Measurements from ENCODE around the gene HOXD4. TPM values are rescaled to one million over a fixed set of nuclear protein-coding genes. Genes with fewer than 3 reads are reported as not detected.

The HOXD4 gene
- total and polyA plus RNA-seq, 4 experiments from 2014 or later, result not detected

GRCh38 chr2:176105078-176105729 lies 46.1 kb upstream of the HOXD4 start:
- Mint-ChIP-seq H3K4me3 (peak overlapping the region in 4 of 8 donors; percentile 7 to 79 (median 52)), H3K4me1 (peaks cover 10 to 44% (median 28%) of the 10 kb centered on the region in 4 donors), H3K27me3 (peaks cover 78 to 79% of the 10 kb centered on the region in 2 donors), H3K27ac (peak overlapping the region in 2 of 7 donors; percentile 30 to 75), H3K36me3 (no peaks in the 10 kb centered on the region), H3K9me3 (peaks cover 0 to 25% (median 16%) of the 10 kb centered on the region in 8 donors)
- CTCF ChIA-PET (ENCODE audit: partially characterized antibody), result no interaction called here
- Histone ChIP-seq H3K27ac (ENCODE audit: low read depth, low read length) (no peak overlapping the region), H3K4me3 (ENCODE audit: low read length in 2 of 2) (no peak overlapping the region), H3K27me3 (ENCODE audit: insufficient read depth, low read length) (peaks cover 70% of the 10 kb centered on the region), H3K4me1 (ENCODE audit: insufficient read depth, low read length) (peaks cover 4% of the 10 kb centered on the region), H3K36me3 (ENCODE audit: insufficient read depth, low read length) (no peaks in the 10 kb centered on the region), H3K9me3 (ENCODE audit: control insufficient read depth in 1 of 2, low read length in 2 of 2) (no peaks in the 10 kb centered on the region)
- DNase-seq, result no peak
- POLR2A ChIA-PET (ENCODE audit: partially characterized antibody), result no interaction called here
- intact Hi-C loops (cut with micrococcal nuclease), result no loop called here

DNA sequence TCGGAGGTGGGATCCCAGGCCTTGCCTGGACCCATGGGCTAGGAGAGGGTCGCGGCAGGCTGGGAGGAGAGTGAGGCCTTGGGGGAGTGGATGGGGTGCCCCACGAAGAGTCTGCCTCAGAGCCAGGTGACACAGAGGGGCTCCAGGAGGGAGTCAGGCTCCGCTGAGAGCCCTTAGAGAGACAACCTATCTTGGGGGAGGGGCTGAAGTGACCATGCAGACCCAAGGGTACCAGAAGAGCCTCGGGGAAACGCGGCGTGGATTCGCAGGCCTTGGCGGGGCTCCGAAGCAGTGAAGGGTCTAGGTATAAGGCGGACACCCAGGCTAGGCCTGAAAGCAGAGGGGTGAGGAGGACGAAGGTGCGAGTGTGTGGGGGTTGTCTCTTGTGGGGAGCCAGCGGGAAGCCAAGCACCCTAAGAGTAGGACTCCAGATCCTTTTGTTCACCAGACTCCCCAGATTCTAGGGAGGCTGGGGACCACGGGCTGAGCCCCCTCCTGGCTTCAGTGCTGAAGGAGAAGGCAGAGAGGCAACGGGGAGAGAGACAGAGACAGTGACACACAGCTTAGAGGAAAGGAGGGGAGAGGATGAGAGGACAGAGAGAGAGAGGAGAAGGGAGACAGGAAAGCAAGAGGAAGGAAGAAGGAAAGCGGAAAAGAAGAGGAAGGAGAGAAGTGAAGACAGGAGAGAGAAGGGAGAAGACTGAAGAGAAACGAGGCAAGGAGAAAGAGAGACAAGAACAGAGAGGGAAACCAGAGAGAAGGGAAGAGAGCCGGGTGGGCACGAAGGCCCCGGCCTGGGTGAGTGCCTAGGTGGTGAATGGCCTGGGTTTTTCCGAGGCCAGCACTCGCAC lies 45.4 kb upstream of the HOXD4 start:
- intact Hi-C loops (cut with micrococcal nuclease), result no loop called here
- no peaks in the 10 kb centered on the region for H3K9me3 ChIP-seq (ENCODE audit: control insufficient read depth in 1 of 2, low read length in 2 of 2)
- no peak overlapping the region for H3K4me3 ChIP-seq (ENCODE audit: low read length in 2 of 2)
- ChIA-PET CTCF (ENCODE audit: partially characterized antibody) (no interaction called here), POLR2A (ENCODE audit: partially characterized antibody) (no interaction called here)
- H3K27ac ChIP-seq (ENCODE audit: low read depth, low read length), result no peak overlapping the region
- H3K4me1 ChIP-seq (ENCODE audit: insufficient read depth, low read length), result peaks cover 4% of the 10 kb centered on the region
- DNase-seq, result no peak
- peaks cover 73% of the 10 kb centered on the region for H3K27me3 ChIP-seq (ENCODE audit: insufficient read depth, low read length)
- Mint-ChIP-seq H3K36me3 (no peaks in the 10 kb centered on the region), H3K4me3 (peak overlapping the region; percentile 63 to 84 (median 77)), H3K4me1 (peaks cover 10 to 44% (median 28%) of the 10 kb centered on the region in 4 donors), H3K9me3 (peaks cover 0 to 22% (median 17%) of the 10 kb centered on the region in 8 donors), H3K27ac (peak overlapping the region in 4 of 7 donors; percentile 12 to 93 (median 78)), H3K27me3 (peaks cover 77 to 78% of the 10 kb centered on the region in 2 donors)
- H3K36me3 ChIP-seq (ENCODE audit: insufficient read depth, low read length), result no peaks in the 10 kb centered on the region

GRCh38 chr2:176106581-176107539 lies 44.5 kb upstream of the HOXD4 start, which contains the start of gene HOXD11:
Gene HOXD11, plus strand, starts transcription at chr2:176107280. Its CDS starts 76 bp downstream, at chr2:176107356.
- Mint-ChIP-seq H3K4me1 (peaks cover 10 to 48% (median 28%) of the 10 kb centered on the region in 4 donors), H3K27ac (peak within 1 kb of the TSS in 4 of 7 donors; percentile 12 to 93 (median 79)), H3K9me3 (peaks cover 0 to 28% (median 22%) of the 10 kb centered on the region in 8 donors), H3K27me3 (peaks cover 76 to 78% of the 10 kb centered on the region in 2 donors), H3K4me3 (peak within 1 kb of the TSS; percentile 63 to 84 (median 77)), H3K36me3 (no peaks in the 10 kb centered on the region)
- H3K4me1 ChIP-seq (ENCODE audit: insufficient read depth, low read length), result peaks cover 10% of the 10 kb centered on the region
- H3K36me3 ChIP-seq (ENCODE audit: insufficient read depth, low read length), result no peaks in the 10 kb centered on the region
- DNase-seq, result no peak
- H3K9me3 ChIP-seq (ENCODE audit: control insufficient read depth in 1 of 2, low read length in 2 of 2), result no peaks in the 10 kb centered on the region
- no peak within 1 kb of the TSS for H3K27ac ChIP-seq (ENCODE audit: low read depth, low read length)
- H3K27me3 ChIP-seq (ENCODE audit: insufficient read depth, low read length), result peaks cover 77% of the 10 kb centered on the region
- ChIA-PET POLR2A (ENCODE audit: partially characterized antibody) (no interaction called here), CTCF (ENCODE audit: partially characterized antibody) (no interaction called here)
- intact Hi-C loops (cut with micrococcal nuclease), result no loop called here
- H3K4me3 ChIP-seq (ENCODE audit: low read length in 2 of 2), result no peak within 1 kb of the TSS

DNA sequence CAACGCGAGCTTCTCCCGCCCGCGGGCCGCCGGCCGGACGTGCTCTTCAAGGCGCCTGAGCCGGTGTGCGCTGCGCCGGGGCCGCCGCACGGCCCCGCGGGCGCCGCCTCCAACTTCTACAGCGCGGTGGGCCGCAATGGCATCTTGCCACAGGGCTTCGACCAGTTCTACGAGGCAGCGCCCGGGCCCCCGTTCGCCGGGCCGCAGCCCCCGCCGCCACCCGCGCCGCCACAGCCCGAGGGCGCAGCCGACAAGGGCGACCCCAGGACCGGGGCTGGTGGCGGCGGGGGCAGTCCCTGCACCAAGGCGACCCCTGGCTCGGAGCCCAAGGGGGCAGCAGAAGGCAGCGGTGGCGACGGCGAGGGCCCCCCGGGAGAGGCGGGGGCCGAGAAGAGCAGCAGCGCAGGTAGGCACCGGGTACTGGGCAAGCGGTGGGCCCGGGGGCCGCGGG lies 43.6 kb upstream of the HOXD4 start:
- Mint-ChIP-seq H3K27me3 (peaks cover 73 to 76% of the 10 kb centered on the region in 2 donors), H3K4me1 (peaks cover 10 to 48% (median 28%) of the 10 kb centered on the region in 4 donors), H3K4me3 (no peak overlapping the region), H3K27ac (peak overlapping the region in 1 of 7 donors; percentile 63), H3K9me3 (peaks cover 0 to 28% (median 21%) of the 10 kb centered on the region in 8 donors), H3K36me3 (no peaks in the 10 kb centered on the region)
- Histone ChIP-seq H3K4me1 (ENCODE audit: insufficient read depth, low read length) (peaks cover 10% of the 10 kb centered on the region), H3K27me3 (ENCODE audit: insufficient read depth, low read length) (peaks cover 77% of the 10 kb centered on the region), H3K9me3 (ENCODE audit: control insufficient read depth in 1 of 2, low read length in 2 of 2) (no peaks in the 10 kb centered on the region), H3K36me3 (ENCODE audit: insufficient read depth, low read length) (no peaks in the 10 kb centered on the region), H3K4me3 (ENCODE audit: low read length in 2 of 2) (no peak overlapping the region), H3K27ac (ENCODE audit: low read depth, low read length) (no peak overlapping the region)
- intact Hi-C loops (cut with micrococcal nuclease), result no loop called here
- POLR2A ChIA-PET (ENCODE audit: partially characterized antibody), result no interaction called here
- CTCF ChIA-PET (ENCODE audit: partially characterized antibody), result no interaction called here
- DNase-seq, result no peak

DNA sequence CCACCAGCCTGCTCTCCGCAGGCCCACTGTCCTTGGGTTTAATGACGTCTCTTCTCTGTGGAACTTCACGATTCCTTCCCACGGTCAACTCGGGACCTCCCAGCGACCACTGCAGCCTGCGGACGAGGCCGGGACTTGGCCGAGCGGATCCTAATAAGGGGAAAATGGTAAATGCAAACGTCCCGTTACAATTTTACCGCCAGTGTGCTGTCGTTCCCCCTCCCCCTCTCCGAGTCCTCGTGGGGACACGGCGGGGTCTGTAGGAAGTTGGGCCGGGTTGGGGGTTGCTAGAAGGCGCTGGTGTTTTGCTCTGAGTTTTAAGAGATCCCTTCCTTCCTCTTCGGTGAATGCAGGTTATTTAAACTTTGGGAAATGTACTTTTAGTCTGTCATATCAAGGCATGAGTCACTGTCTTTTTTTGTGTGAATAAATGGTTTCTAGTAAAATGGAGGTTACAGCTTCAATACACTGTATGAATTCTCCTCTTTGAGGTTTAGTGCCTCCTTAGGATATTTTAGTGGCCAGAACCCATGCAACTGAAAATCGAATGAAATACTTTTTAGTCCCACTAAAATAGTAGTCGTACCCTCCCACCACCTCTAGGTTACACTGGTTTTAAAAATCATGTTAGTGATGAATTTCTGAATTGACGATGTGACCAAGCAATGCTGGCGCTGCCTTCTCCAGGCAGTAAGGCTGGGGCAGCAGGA lies 42.0 kb upstream of the HOXD4 start:
- Mint-ChIP-seq H3K27me3 (peaks cover 71 to 78% of the 10 kb centered on the region in 2 donors), H3K36me3 (no peaks in the 10 kb centered on the region), H3K27ac (peak overlapping the region in 4 of 7 donors; percentile 23 to 63 (median 50)), H3K4me1 (peaks cover 10 to 42% (median 27%) of the 10 kb centered on the region in 4 donors), H3K9me3 (peaks cover 0 to 31% (median 20%) of the 10 kb centered on the region in 8 donors), H3K4me3 (peak overlapping the region in 7 of 8 donors; percentile 2 to 61 (median 55))
- intact Hi-C loops (cut with micrococcal nuclease), result no loop called here
- Histone ChIP-seq H3K27me3 (ENCODE audit: insufficient read depth, low read length) (peaks cover 76% of the 10 kb centered on the region), H3K4me3 (ENCODE audit: low read length in 2 of 2) (no peak overlapping the region), H3K36me3 (ENCODE audit: insufficient read depth, low read length) (no peaks in the 10 kb centered on the region), H3K27ac (ENCODE audit: low read depth, low read length) (no peak overlapping the region), H3K9me3 (ENCODE audit: control insufficient read depth in 1 of 2, low read length in 2 of 2) (no peaks in the 10 kb centered on the region), H3K4me1 (ENCODE audit: insufficient read depth, low read length) (peaks cover 10% of the 10 kb centered on the region)
- ChIA-PET CTCF (ENCODE audit: partially characterized antibody) (interaction anchor here (3.4 kb wide), 1 partner anchor 18 kb away, joined by 12 read pairs; no protein-coding TSS in a partner anchor), POLR2A (ENCODE audit: partially characterized antibody) (interaction anchor here (1.9 kb wide), 1 partner anchor 11 kb away, joined by 4 read pairs; no protein-coding TSS in a partner anchor)
- no peak for DNase-seq

GRCh38 chr2:176109946-176110345 lies 41.4 kb upstream of the HOXD4 start:
- DNase-seq, result no peak
- Histone ChIP-seq H3K4me1 (ENCODE audit: insufficient read depth, low read length) (peaks cover 10% of the 10 kb centered on the region), H3K4me3 (ENCODE audit: low read length in 2 of 2) (no peak overlapping the region), H3K36me3 (ENCODE audit: insufficient read depth, low read length) (no peaks in the 10 kb centered on the region), H3K27me3 (ENCODE audit: insufficient read depth, low read length) (peaks cover 73% of the 10 kb centered on the region), H3K9me3 (ENCODE audit: control insufficient read depth in 1 of 2, low read length in 2 of 2) (no peaks in the 10 kb centered on the region), H3K27ac (ENCODE audit: low read depth, low read length) (no peak overlapping the region)
- Mint-ChIP-seq H3K27ac (peak overlapping the region in 1 of 7 donors; percentile 63), H3K9me3 (peaks cover 0 to 32% (median 20%) of the 10 kb centered on the region in 8 donors), H3K36me3 (no peaks in the 10 kb centered on the region), H3K4me3 (peak overlapping the region in 2 of 8 donors; percentile 4 to 55), H3K27me3 (peaks cover 67 to 77% of the 10 kb centered on the region in 2 donors), H3K4me1 (peaks cover 10 to 38% (median 24%) of the 10 kb centered on the region in 4 donors)
- ChIA-PET POLR2A (ENCODE audit: partially characterized antibody) (interaction anchor here (0.5 to 1.9 kb wide), 3 partner anchors 11 to 943 kb away, joined by 3 to 4 read pairs (median 3); no protein-coding TSS in a partner anchor), CTCF (ENCODE audit: partially characterized antibody) (interaction anchor here (1.3 to 3.4 kb wide), 4 partner anchors 12 to 17 kb away, joined by 3 to 12 read pairs (median 4); no protein-coding TSS in a partner anchor)
- intact Hi-C loops (cut with micrococcal nuclease), result loop anchor here (5.0 kb wide), 1 partner anchor 33 kb away; no protein-coding TSS in a partner anchor

Measured in CD4-positive, alpha-beta memory T cell (primary cell).